NCI-H1092 (cell line): ENCODE results near the gene SF3A2.
A peak's percentile ranks its signal among the peaks of the same experiment; 100 is the strongest.

Experiments used
- DNase-seq: peaks from one replicate; lab custom pipeline; 2025; lab: John Stamatoyannopoulos, UW

Gene SF3A2

GRCh38 chr19:2226840-2227360 is 9.7 kb upstream of the SF3A2 start:
- DNase-seq: no peak

GRCh38 chr19:2227415-2228156 is 9.0 kb upstream of the SF3A2 start:
- DNase-seq: no peak

- DNase-seq: no peak
These were observed 8.2 kb upstream of the SF3A2 start for GRCh38 chr19:2228157-2229030.

GRCh38 chr19:2229103-2230032 is 7.3 kb upstream of the SF3A2 start:
- no peak for DNase-seq

- no peak for DNase-seq
These were observed 6.5 kb upstream of the SF3A2 start for GRCh38 chr19:2230033-2230531.

GRCh38 chr19:2230807-2231533 is 5.7 kb upstream of the SF3A2 start:
- DNase-seq: no peak

- no peak for DNase-seq
These were observed 4.9 kb upstream of the SF3A2 start for GRCh38 chr19:2231621-2232221.

GRCh38 chr19:2232286-2233151 is 4.1 kb upstream of the SF3A2 start:
- DNase-seq: no peak

GRCh38 chr19:2233601-2234280 is 2.9 kb upstream of the SF3A2 start:
- DNase-seq: no peak

GRCh38 chr19:2234996-2235380 is 1.6 kb upstream of the SF3A2 start:
- DNase-seq: no peak

GRCh38 chr19:2235381-2236063 is 1.1 kb upstream of the SF3A2 start:
- DNase-seq: peak; percentile 72

GRCh38 chr19:2236064-2236313 is 635 bp upstream of the SF3A2 start:
- no peak for DNase-seq

- no peak for DNase-seq
These were observed 636 bp downstream of the SF3A2 start for GRCh38 chr19:2237051-2237868.

- DNase-seq: no peak
These were observed 1.2 kb downstream of the SF3A2 start for GRCh38 chr19:2237869-2238153.

- DNase-seq: no peak
These were observed 2.5 kb downstream of the SF3A2 start for GRCh38 chr19:2239173-2239572.

- no peak for DNase-seq
These were observed 3.4 kb downstream of the SF3A2 start for GRCh38 chr19:2239771-2240770.
